ENCODE data around the gene CH25H.
"Not testable (repeated sequence)": the region's sequence is repeated elsewhere in the genome, so short reads cannot be mapped to it uniquely, and the experiment has no call there.

Gene CH25H

DNA sequence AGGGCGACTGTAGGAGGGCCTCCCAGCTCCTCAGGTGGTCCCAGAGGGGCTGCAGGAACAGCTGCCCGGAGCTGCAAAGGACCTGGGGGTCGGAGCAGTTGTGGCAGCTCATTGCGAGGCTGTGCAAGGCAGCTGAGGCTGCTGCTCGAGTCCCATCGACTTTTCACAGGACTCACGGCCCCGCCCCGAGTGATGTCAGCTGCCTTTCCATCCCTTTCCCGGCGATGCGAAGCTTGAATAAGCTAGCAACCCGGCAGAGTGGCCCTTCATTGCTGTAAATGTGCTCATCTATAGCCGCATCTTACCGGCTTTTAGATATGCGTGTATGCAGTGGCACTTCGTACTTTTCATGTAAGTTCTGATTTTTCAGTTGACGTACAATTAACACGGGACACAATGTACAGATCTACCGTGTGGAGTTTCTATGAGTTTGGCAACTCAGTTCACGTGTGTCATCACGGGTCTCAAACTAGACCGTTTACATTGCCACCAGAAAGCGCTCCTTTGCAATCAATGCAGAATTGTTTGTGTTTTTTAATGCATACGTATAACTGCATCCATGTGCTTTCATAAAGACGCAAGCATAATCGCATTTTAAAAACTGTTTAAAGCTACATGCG lies at the start of gene CH25H:
TSS of gene CH25H (minus strand) at position 137 of the 620 bp plus-strand sequence. CDS start at position 112, 25 bp downstream.
- DNase-seq, result no peak

GRCh38 chr10:89256340-89256739 lies 49.2 kb upstream of the CH25H start:
- DNase-seq, result no peak

DNA sequence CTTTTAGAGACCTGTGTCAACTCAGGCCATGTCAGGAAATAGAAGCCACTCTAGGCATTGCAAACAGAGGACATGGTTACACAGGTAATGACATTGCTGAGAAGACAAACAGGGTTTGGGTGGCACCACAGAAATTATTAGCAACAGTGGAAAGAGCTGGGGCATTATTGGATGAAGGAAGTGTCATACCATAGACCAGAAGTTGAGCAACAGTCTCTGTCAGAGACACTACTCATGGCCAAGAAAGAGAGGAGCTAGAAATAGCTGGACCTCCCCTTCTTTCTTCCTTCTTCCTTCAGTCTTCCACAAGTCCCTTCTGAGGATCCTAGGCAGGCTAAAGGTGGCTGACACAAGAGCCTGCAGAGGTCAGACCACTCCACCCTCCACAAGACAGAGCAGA lies 48.7 kb upstream of the CH25H start:
- DNase-seq, result no peak

- not testable (repeated sequence) for DNase-seq
These were observed 48.0 kb upstream of the CH25H start for GRCh38 chr10:89255091-89255579.

DNA sequence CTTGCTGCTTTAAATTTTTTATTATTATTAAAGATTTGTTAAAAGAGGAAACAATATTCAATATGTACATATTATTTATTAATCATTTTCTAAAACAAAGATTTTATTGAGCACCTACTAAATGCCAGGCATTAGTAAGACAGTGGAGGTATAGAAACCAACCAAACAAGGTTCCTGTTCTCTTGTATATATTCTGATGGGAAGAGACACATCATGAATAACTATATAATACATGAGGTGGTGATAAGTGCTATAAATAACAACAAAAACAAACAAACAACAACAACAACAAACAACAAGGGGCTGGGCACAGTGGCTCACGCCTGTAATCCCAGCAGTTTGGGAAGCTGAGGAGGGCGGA lies 45.1 kb upstream of the CH25H start:
- DNase-seq, result no peak

DNA sequence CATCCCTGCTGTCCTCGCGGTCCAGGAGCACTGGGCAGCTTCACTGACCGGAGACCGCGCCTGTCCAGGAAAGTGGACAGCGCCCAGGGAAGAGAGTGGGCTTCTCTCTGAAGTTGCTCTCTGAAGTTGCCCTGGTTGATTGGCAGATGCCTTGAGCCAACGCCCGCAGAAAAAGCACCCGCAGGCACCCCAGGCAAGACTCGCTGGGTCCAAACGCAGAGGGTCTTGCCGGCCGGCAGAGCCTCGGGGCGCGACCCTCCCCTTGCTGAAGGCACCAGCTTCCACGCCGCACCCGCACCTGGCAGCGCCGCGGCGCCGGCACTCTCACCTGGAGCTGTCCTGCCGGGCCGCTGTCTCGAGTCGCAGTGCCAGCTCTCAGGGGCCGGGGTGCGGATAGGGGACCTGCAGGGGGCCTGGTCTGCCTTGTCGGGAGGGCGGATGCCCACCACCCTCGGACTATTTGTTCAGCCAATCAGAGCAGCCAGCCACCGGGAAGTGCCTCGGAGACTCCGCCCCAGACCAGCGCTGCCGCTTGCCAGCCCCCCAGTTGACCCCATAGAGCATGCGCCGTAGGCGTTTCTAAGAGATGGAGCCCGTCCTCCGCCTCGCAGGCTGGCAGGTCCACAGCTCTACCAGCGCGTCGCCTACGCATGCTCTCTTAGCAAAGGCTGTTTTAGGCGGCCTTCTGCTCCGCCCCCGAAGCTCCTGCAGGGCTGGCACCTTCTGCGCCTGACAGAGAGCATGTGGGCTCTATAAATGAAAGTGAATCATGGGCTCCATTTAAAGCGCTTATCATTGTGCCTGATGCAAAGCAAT lies 44.5 kb upstream of the CH25H start, which contains the start of gene LIPA:
TSS of gene LIPA (minus strand) at position 367 of the 816 bp plus-strand sequence. CDS start 4,127 bp downstream, outside the sequence.
- DNase-seq, result peak; percentile 91

DNA sequence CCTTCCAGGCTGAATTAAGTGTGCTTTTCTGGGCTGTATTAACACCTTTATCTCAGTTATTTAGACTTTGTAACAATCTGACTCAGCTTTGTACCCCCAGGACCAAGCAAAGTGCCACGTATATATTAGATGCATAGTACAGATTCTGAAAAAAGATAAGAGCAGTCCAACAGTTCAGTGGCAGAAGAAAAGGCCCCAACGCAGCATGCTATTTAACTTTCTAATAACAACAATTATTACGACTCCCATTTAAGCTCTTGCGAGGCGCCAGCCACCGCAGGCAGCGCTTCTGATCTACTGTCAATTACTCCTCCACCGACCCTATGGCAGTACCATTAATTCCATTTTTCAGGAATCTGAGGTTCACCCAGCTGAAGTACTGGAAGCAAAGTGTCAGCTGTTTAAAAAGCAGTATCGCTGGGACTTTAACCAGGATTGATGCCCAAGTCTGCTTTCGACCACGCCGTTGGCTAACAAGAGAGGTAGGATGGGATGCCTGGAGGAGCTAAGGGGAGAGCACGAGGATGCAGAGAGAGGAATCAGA lies 43.8 kb upstream of the CH25H start:
- DNase-seq, result no peak

GRCh38 chr10:89248990-89249389 lies 41.9 kb upstream of the CH25H start:
- no peak for DNase-seq

DNA sequence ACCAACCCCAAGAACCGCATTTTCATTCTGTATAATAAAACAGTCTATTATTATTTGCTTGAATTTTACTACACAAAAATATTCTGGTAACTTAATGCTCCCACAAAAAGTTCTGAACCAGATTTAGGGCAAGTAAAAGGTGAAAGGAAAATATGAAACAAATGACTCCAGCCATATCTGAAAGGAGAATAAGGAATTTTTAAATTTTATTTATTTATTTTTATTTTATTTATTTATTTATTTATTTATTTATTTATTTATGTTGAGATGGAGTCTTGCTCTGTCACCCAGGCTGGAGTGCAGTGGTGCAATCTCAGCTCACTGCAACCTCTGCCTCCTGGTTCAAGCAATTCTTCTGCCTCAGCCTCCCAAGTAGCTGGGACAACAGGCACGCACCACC lies 40.5 kb upstream of the CH25H start:
- not testable (repeated sequence) for DNase-seq

GRCh38 chr10:89245802-89246201 lies 38.7 kb upstream of the CH25H start:
- no peak for DNase-seq

DNA sequence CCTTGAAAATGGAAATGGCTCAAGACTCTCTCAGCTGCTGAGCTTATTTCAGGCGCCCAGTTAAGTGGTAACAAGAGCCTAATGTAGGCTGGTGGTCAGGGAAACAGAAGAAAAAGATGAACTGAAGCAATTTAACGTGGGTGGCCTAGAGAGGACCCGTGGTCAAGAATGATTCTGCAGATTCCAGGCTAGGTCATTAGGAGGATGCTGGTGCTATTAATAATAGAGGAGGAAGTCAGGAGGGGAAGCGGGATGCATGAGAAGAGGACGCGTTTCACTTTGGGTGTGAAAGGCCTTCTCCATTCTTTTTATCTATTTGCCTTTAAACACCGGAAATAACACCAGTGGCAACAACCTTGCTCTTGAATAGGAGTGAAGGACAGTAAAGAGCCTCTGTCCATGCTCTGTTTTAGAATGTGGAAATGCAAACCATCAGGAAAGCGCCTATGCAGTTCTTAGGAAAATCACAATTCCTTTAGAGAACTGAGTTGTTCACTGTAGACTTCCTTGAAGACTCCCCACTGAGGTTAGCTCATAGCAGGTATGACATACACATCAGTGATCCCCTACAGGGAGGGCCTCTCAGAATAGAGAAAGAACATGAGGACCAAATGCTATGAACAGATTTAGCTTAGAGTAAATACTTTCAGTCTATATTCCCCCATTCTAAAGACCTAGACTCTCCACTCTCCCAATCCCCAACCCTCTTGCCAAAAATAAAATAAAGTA lies 35.9 kb upstream of the CH25H start:
- no peak for DNase-seq

- no peak for DNase-seq
These were observed 35.2 kb upstream of the CH25H start for GRCh38 chr10:89242345-89242684.

GRCh38 chr10:89241486-89242344 lies 34.6 kb upstream of the CH25H start:
- DNase-seq, result no peak

DNA sequence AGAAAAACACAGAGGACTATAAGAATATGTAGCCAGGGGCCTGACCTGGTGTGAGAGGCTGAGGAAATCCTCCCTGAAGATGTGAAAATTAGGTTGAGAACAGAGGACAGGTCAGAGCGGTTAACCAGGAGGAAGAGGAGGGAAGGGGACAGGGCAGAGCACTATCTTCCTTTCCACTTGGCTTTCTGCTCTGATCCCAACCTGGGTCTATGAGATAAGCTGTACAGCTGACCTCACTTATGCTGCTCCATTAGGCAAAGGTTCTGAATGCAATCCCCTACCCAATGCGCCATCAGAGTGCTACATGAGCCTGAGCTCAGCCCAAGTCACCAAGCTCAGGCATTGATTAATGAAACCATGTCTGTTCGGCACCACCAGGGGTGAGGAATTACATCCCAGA lies 33.9 kb upstream of the CH25H start:
- no peak for DNase-seq

DNA sequence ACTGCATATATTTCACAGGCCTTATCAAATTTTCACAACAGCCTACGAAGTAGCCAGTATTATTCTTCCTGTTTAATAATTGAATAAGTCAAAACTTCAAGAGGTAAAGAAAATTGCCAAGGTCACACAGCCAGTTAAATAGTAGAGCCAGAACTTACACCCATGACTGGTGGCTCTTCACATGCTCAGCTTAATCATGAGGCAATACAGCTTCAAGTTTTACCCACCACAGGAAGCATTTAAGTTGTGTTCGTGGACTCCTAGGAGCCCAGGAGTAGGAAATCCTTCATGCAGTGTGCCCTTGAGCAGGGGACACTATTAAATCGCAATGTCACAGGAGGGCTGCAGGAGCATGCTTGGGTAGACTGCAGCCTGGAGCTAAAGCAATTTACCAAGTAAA lies 33.4 kb upstream of the CH25H start:
- no peak for DNase-seq

- DNase-seq, result no peak
These were observed 32.0 kb upstream of the CH25H start for GRCh38 chr10:89238956-89239644.

DNA sequence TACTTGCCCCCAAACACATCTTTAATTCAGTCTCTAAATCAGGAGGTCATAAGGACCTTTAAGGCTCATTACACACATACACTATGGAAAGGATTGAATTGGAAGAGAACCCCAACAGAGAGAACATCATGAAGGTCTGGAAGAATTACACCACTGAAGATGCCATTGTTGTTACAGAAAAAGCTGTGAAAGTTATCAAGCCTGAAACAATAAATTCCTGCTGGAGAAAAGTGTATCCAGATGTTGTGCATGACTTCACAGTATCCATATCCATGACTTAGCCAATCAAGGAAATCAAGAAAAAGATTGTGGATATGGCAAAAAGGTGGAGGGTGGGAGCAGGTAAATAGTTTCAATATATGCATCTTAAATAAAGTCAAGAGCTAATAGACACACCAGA lies 30.7 kb upstream of the CH25H start:
- no peak for DNase-seq

- DNase-seq, result no peak
These were observed 29.2 kb upstream of the CH25H start for GRCh38 chr10:89236226-89236797.

DNA sequence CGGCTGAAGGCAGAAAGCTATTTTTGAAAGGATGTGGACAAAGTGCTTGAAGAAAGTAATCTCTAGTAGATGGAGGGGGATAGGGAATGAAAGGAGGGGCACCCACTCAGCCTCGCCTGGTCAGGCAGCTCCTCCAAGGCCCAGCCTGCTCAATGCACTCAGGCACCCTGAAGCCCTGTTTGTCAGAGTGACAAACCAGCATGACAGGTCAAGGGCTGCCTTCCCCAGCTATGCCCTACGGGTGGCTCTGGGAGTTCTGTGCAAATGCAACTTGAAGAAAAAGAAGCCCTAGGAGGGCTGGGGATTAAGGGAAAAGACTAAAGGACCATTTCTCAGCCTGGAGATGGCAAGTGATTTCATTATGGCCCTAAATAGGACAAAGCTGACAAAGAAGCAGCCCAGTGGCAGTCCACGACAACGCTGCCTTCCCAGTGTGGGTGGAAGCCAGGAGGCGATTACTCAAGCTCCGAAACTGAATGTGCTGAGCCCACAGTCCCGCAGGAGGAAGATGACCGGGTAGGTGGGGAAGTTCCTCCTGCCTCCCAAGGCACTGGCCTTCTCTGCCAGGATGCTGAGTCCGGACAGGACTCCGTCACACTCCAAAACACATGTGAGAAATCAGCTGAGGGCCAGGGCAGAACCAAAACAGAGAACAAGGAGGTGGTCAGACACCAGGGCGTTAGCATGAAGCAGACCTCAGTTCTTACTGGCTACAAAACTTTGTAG lies 28.1 kb upstream of the CH25H start:
- no peak for DNase-seq

GRCh38 chr10:89233033-89233432 lies 25.9 kb upstream of the CH25H start:
- no peak for DNase-seq

GRCh38 chr10:89228962-89229361 lies 21.8 kb upstream of the CH25H start:
- no peak for DNase-seq
